Peyer's patch (tissue), 4 donors: Measurements from ENCODE around the gene ADCY3. TPM values are rescaled to one million over a fixed set of nuclear protein-coding genes. Genes with fewer than 3 reads are reported as not detected.
A peak's percentile ranks its signal among the peaks of the same experiment; 100 is the strongest.

Experiments used
- DNase-seq, 3 donors: peaks; one replicate each; pipeline ENCODE4 v3.0.0-alpha.2; 2017 to 2019
- H3K27ac ChIP-seq, 4 donors: fragments of 200-600 bp; sonication (generic); one replicate each; pipeline ENCODE4 v1.5.1; 2016 to 2019
- H3K27me3 ChIP-seq, 2 donors: fragments of 200-600 bp; sonication (generic); one replicate each; pipeline ENCODE4 v1.5.1; 2019
- H3K36me3 ChIP-seq, 3 donors: fragments of 200-600 bp; sonication (generic); one replicate each; pipeline ENCODE4 v1.5.1; 2016 to 2019
- H3K4me1 ChIP-seq, 4 donors: fragments of 200-600 bp; sonication (generic); one replicate each; pipeline ENCODE4 v1.5.1; 2016 to 2019
- H3K4me3 ChIP-seq, 4 donors: fragments of 200-600 bp; sonication (generic); 1 replicate in 3 of 4; 2 replicates in 1 of 4; pipeline ENCODE4 v1.5.1; 2016 to 2019; ENCODE audit warnings: mild to moderate bottlenecking in 1 of 4
- H3K9me3 ChIP-seq, 4 donors: fragments of 200-600 bp; sonication (generic); one replicate each; pipeline ENCODE4 v1.5.1; 2016 to 2019; ENCODE audit warnings: mild to moderate bottlenecking in 1 of 4
- CTCF ChIP-seq, 6 experiments: fragments of 450-650 bp in 4 of 6; fragments of 200-600 bp in 2 of 6; sonication (generic) in 1 of 6; IDR thresholded peaks; one replicate each; pipeline ENCODE4 v1.5.1; 2017 to 2019; ENCODE audit warnings: antibody characterized with exemption in 6 of 6, mild to moderate bottlenecking in 3 of 6, moderate library complexity in 1 of 6
- POLR2A ChIP-seq, 2 donors: fragments of 450-650 bp; IDR thresholded peaks; one replicate each; pipeline ENCODE4 v1.5.1; 2017; ENCODE audit warnings: antibody characterized with exemption in 2 of 2, mild to moderate bottlenecking in 2 of 2, moderate library complexity in 2 of 2
- total RNA-seq, 4 donors: library from RNA; depleted of rRNA; stranded (reverse); fragments of >200 nt; gene quantifications; one replicate each; pipeline ENCODE4 v1.1.0, GENCODE V29; 2016

ADCY3 gene
- total RNA-seq, 4 donors from 2014 or later, result 23.6 to 195 (median 56.4) TPM

- TF ChIP-seq POLR2A (IDR thresholded peaks at IDR 0.05) (no peak), CTCF (IDR thresholded peaks at IDR 0.05) (no peak)
- H3K9me3 ChIP-seq, result no peaks in the 10 kb centered on the region
Measured at GRCh38 chr2:24866946-24867345, 53.1 kb downstream of the ADCY3 start.

GRCh38 chr2:24863641-24864040, 56.4 kb downstream of the ADCY3 start:
- Histone ChIP-seq H3K4me3 (no peak overlapping the region), H3K4me1 (no peaks in the 10 kb centered on the region), H3K36me3 (no peaks in the 10 kb centered on the region), H3K27me3 (no peaks in the 10 kb centered on the region), H3K27ac (no peak overlapping the region), H3K9me3 (no peaks in the 10 kb centered on the region)
- no peak for TF ChIP-seq POLR2A (IDR thresholded peaks at IDR 0.05)
- DNase-seq, result no peak

More at GRCh38 chr2:24866946-24867345, 53.1 kb downstream of the ADCY3 start:
- H3K36me3 ChIP-seq, result no peaks in the 10 kb centered on the region
- no peak overlapping the region for H3K27ac ChIP-seq
- DNase-seq, result no peak
- no peak overlapping the region for H3K4me3 ChIP-seq
- no peaks in the 10 kb centered on the region for H3K4me1 ChIP-seq
- no peaks in the 10 kb centered on the region for H3K27me3 ChIP-seq

- no peak overlapping the region for H3K27ac ChIP-seq
- TF ChIP-seq POLR2A (IDR thresholded peaks at IDR 0.05), result no peak
- no peak for TF ChIP-seq CTCF (IDR thresholded peaks at IDR 0.05)
- no peaks in the 10 kb centered on the region for H3K9me3 ChIP-seq
Measured at GRCh38 chr2:24861500-24861899, 58.5 kb downstream of the ADCY3 start.

DNA sequence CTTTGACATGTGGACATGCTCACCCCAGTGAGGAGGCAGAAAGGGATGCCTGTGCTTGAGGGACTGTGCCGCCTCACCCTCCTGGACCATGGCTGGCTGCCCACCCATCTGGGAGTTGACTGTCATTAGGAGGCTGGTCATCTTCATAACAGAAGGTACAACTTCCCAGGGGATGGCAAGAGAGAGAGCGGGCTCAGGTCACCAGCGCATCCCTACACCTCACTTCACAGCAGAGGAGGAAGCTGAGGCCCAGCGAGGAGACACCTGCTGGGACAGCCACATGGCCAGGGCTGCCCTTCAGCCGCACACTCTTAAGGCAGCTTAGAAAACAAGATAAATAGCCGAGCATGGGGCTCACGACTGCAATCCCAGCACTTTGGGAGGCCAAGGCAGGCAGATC, 59.4 kb downstream of the ADCY3 start:
- Histone ChIP-seq H3K27me3 (no peaks in the 10 kb centered on the region), H3K27ac (no peak overlapping the region), H3K4me1 (peaks cover 0 to 6% (median 0%) of the 10 kb centered on the region in 4 donors), H3K9me3 (no peaks in the 10 kb centered on the region), H3K36me3 (no peaks in the 10 kb centered on the region), H3K4me3 (no peak overlapping the region)
- TF ChIP-seq POLR2A (IDR thresholded peaks at IDR 0.05) (no peak), CTCF (IDR thresholded peaks at IDR 0.05) (no peak)
- no peak for DNase-seq

More at GRCh38 chr2:24861500-24861899, 58.5 kb downstream of the ADCY3 start:
- H3K4me3 ChIP-seq, result no peak overlapping the region
- H3K36me3 ChIP-seq, result no peaks in the 10 kb centered on the region
- no peaks in the 10 kb centered on the region for H3K4me1 ChIP-seq
- no peaks in the 10 kb centered on the region for H3K27me3 ChIP-seq
- no peak for DNase-seq

GRCh38 chr2:24859968-24860600, 60.0 kb downstream of the ADCY3 start:
- TF ChIP-seq CTCF (IDR thresholded peaks at IDR 0.05) (no peak), POLR2A (IDR thresholded peaks at IDR 0.05) (no peak)
- H3K27ac ChIP-seq, result peak overlapping the region in 1 of 4 donors; percentile 26
- no peak for DNase-seq

DNA sequence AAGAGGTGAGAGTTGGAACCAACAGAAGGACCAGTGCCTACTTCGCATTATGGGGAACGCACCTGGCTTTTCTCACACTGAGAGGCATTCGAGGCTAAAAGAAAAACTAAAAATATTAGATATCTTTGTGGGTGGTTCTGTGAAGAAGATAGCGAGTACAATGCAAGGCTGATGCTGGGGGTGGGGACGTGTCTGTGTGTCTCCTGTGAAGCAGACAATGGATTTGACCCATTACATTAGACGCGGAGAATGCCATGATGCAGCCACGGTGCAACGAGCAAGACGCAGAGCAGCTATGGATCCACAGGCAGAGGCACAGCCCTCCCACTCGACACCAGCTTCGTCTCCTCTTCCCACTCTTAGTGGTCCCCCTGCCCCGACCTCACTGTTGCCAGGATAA, 61.0 kb downstream of the ADCY3 start:
- Histone ChIP-seq H3K36me3 (no peaks in the 10 kb centered on the region), H3K4me3 (no peak overlapping the region), H3K4me1 (peaks cover 0 to 11% (median 0%) of the 10 kb centered on the region in 4 donors), H3K27ac (no peak overlapping the region), H3K9me3 (no peaks in the 10 kb centered on the region), H3K27me3 (no peaks in the 10 kb centered on the region)
- TF ChIP-seq POLR2A (IDR thresholded peaks at IDR 0.05) (no peak), CTCF (IDR thresholded peaks at IDR 0.05) (no peak)
- DNase-seq, result no peak

More at GRCh38 chr2:24859968-24860600, 60.0 kb downstream of the ADCY3 start:
- H3K36me3 ChIP-seq, result no peaks in the 10 kb centered on the region
- peaks cover 0 to 11% (median 0%) of the 10 kb centered on the region in 4 donors for H3K4me1 ChIP-seq
- H3K9me3 ChIP-seq, result no peaks in the 10 kb centered on the region
- H3K4me3 ChIP-seq, result no peak overlapping the region
- H3K27me3 ChIP-seq, result no peaks in the 10 kb centered on the region
